ENCODE results near the gene COX20. TPM values are rescaled to one million over a fixed set of nuclear protein-coding genes. Genes with fewer than 3 reads are reported as not detected.

Gene COX20, protein sequence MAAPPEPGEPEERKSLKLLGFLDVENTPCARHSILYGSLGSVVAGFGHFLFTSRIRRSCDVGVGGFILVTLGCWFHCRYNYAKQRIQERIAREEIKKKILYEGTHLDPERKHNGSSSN
- 38.0 and 39.2 TPM in 2 replicates for total RNA-seq (2021)
- long read RNA-seq, transcript COX20-203 (4 exons, 2,631 nt): major isoform, 70 of 115 reads
- long read RNA-seq, transcript COX20-202 (3 exons, 1,005 nt): minor isoform, 12 of 115 reads
- long read RNA-seq, partial matches to known transcripts: 9 of 115 reads
- long read RNA-seq, other reads (novel, unspliced or antisense): 22 of 115 reads

DNA sequence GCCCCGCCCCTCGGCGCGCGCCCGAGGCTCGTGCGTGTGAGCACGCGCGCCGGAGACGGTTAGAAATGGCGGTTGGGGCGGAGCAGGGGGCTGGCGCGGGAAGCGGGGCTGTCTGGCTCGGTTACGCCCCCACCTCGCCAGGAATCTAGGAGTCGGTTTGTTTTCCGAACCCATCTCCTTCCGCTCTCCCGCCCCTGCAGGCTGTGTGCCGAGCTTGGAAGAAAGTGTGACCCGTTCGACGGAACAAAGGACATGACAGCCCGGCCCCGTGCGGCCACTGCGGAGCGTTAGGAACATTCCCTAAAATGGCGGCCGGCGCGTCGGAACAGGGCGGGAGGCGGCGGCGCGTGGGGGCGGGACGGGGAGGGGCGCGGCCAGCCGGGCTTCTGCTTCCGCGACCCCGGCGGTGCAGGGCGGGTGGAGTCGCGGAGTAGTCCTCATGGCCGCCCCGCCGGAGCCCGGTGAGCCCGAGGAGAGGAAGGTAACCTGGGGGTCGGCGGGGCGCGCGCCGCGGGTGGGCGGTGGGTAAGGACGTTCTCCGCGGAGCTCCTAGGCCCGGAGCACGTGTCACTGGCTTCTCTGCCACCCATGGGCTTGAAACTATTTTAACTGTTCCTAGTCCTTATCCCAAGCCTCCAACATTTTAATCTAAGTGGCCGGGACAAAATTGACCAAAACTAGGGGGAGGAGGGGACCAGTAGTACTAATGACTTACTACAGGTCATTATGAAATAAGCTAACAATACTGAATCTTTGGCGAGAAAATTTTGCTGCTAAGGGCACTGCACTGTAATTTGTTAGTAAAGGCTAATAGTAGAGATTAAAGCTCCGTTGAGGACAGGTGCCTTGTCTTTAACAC lies at the start of gene COX20:
Gene COX20 (plus strand): TSS at position 383 of the 859 bp plus-strand sequence. CDS start 57 bp downstream, at position 440.
- no peaks in the 10 kb centered on the region for H3K27me3 ChIP-seq (ENCODE audit: insufficient read depth, low read length)
- H3K56ac ChIP-seq (ENCODE audit: insufficient read length, low read depth, low read length): peak within 1 kb of the TSS; percentile 94
- peak; percentile 92 for DNase-seq
- H2AFZ ChIP-seq (ENCODE audit: low read length): no peak within 1 kb of the TSS
- no peak within 1 kb of the TSS for H2BK15ac ChIP-seq (ENCODE audit: low read depth, low read length)
- peak within 1 kb of the TSS; percentile 52 for H3K23ac ChIP-seq (ENCODE audit: insufficient read length, low read depth, low read length)
- H3K27me3 Mint-ChIP-seq (ENCODE audit: low read depth): no peaks in the 10 kb centered on the region
- H3K4me1 ChIP-seq (ENCODE audit: insufficient read depth, low read length): peaks cover 7% of the 10 kb centered on the region; the same call in 1 of the 2 replicates
- peak within 1 kb of the TSS; percentile 96 for H4K8ac ChIP-seq (replicated peaks; ENCODE audit: insufficient read length, low read depth, low read length)
- H4K5ac ChIP-seq (ENCODE audit: insufficient read length, low read depth, low read length): peak within 1 kb of the TSS; percentile 100
- peak within 1 kb of the TSS; percentile 100 for H3K18ac ChIP-seq (ENCODE audit: insufficient read length, low read depth, low read length)
- peak within 1 kb of the TSS; percentile 3 for H2BK12ac ChIP-seq (ENCODE audit: insufficient read length, low read depth, low read length)
- H3K79me2 ChIP-seq (ENCODE audit: insufficient read depth, low read length): no peaks in the 10 kb centered on the region; the same call in 1 of the 2 replicates
- peak within 1 kb of the TSS; percentile 72 for H3K4me2 ChIP-seq (ENCODE audit: insufficient read depth, insufficient read length, low read length)
- H2BK5ac ChIP-seq (ENCODE audit: insufficient read length, low read length): peak within 1 kb of the TSS; percentile 95
- H3K9ac ChIP-seq (ENCODE audit: extremely low read depth, insufficient read length, low read length): peak within 1 kb of the TSS; percentile 99
- H3K9me3 ChIP-seq (ENCODE audit: control insufficient read depth, low read depth, low read length): no peaks in the 10 kb centered on the region
- WGBS (ENCODE audit: extremely low coverage, insufficient read length, low lambda C conversion rate): no CpG with 5 or more reads among the region's 77 CpGs
- H3K4me1 Mint-ChIP-seq: peaks cover 30 to 39% of the 10 kb centered on the region in 2 experiments
- no peaks in the 10 kb centered on the region for H4K20me1 ChIP-seq (ENCODE audit: control insufficient read depth, insufficient read depth, insufficient read length)
- H3K79me1 ChIP-seq (ENCODE audit: insufficient read depth, low read depth, low read length, poor library complexity, severe bottlenecking): no peaks in the 10 kb centered on the region
- peak within 1 kb of the TSS; percentile 100 for H3K14ac ChIP-seq (ENCODE audit: insufficient read depth, low read length)
- peak within 1 kb of the TSS; percentile 99 for H3K27ac ChIP-seq (ENCODE audit: insufficient read length, low read depth, low read length)
- TF ChIP-seq, protein P1, sequence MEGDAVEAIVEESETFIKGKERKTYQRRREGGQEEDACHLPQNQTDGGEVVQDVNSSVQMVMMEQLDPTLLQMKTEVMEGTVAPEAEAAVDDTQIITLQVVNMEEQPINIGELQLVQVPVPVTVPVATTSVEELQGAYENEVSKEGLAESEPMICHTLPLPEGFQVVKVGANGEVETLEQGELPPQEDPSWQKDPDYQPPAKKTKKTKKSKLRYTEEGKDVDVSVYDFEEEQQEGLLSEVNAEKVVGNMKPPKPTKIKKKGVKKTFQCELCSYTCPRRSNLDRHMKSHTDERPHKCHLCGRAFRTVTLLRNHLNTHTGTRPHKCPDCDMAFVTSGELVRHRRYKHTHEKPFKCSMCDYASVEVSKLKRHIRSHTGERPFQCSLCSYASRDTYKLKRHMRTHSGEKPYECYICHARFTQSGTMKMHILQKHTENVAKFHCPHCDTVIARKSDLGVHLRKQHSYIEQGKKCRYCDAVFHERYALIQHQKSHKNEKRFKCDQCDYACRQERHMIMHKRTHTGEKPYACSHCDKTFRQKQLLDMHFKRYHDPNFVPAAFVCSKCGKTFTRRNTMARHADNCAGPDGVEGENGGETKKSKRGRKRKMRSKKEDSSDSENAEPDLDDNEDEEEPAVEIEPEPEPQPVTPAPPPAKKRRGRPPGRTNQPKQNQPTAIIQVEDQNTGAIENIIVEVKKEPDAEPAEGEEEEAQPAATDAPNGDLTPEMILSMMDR (conservative IDR thresholded peaks at IDR 0.05): no peak
- peak within 1 kb of the TSS; percentile 92 for H2BK120ac ChIP-seq (ENCODE audit: low read depth, low read length, poor library complexity, severe bottlenecking)
- peak within 1 kb of the TSS; percentile 51; the same call in 1 of the 2 replicates for H3K4ac ChIP-seq (ENCODE audit: low read depth, low read length)
- peak within 1 kb of the TSS; percentile 84 for H3T11ph ChIP-seq (ENCODE audit: low read length)
- peaks cover 10% of the 10 kb centered on the region for H3K23me2 ChIP-seq (ENCODE audit: insufficient read length, low read depth, low read length, poor library complexity, severe bottlenecking)
- peak within 1 kb of the TSS; percentile 100 for H3K27ac Mint-ChIP-seq
- H4K91ac ChIP-seq (ENCODE audit: insufficient read length, low read depth, low read length): peak within 1 kb of the TSS; percentile 28
- H3K4me3 Mint-ChIP-seq: peak within 1 kb of the TSS; percentile 88 to 96
- H2AK5ac ChIP-seq (ENCODE audit: insufficient read length, low read length): peak within 1 kb of the TSS; percentile 58
- H3K9me3 Mint-ChIP-seq: no peaks in the 10 kb centered on the region
- H2BK20ac ChIP-seq (ENCODE audit: low read depth, low read length, poor library complexity, severe bottlenecking): no peak within 1 kb of the TSS
- peaks cover 0 to 22% (median 2%) of the 10 kb centered on the region in 3 experiments; a peak in 3 of 7 replicates for H3K36me3 Mint-ChIP-seq (ENCODE audit: insufficient read depth in 1 of 3, low read depth in 3 of 3)

Measured in H9 (cell line).